Skeletal muscle tissue (tissue), 4 donors: ENCODE results near the gene CEP112. TPM values are rescaled to one million over a fixed set of nuclear protein-coding genes. Genes with fewer than 3 reads are reported as not detected.
A peak's percentile ranks its signal among the peaks of the same experiment; 100 is the strongest.
"Not testable (repeated sequence)": the region's sequence is repeated elsewhere in the genome, so short reads cannot be mapped to it uniquely, and the experiment has no call there.

ENCODE experiments used
- H3K27ac ChIP-seq: one replicate; pipeline ENCODE4 v1.7.0; 2013; ENCODE audit warnings: mild to moderate bottlenecking, low read depth, low read length, inconsistent platforms
- H3K27me3 ChIP-seq, 3 donors: one replicate each; pipeline ENCODE4 v1.7.0; 2013; ENCODE audit warnings: low read length in 3 of 3; ENCODE audit not compliant: control insufficient read depth in 3 of 3, insufficient read depth in 3 of 3
- H3K36me3 ChIP-seq, 3 donors: one replicate each; pipeline ENCODE4 v1.7.0; 2013; ENCODE audit warnings: low read length in 3 of 3; ENCODE audit not compliant: control insufficient read depth in 3 of 3, insufficient read depth in 3 of 3
- H3K4me1 ChIP-seq, 3 donors: one replicate each; pipeline ENCODE4 v1.7.0; 2013; ENCODE audit warnings: low read length in 3 of 3, mild to moderate bottlenecking in 3 of 3; ENCODE audit not compliant: control insufficient read depth in 3 of 3, insufficient read depth in 3 of 3
- H3K4me3 ChIP-seq, 3 donors: one replicate each; pipeline ENCODE4 v1.7.0; 2013; ENCODE audit warnings: low read length in 3 of 3
- H3K9ac ChIP-seq, 3 donors: one replicate each; pipeline ENCODE4 v1.7.0; 2013; ENCODE audit warnings: low read length in 3 of 3, mild to moderate bottlenecking in 3 of 3, moderate library complexity in 2 of 3, low read depth in 1 of 3
- H3K9me3 ChIP-seq, 3 donors: one replicate each; pipeline ENCODE4 v1.7.0; 2013; ENCODE audit warnings: low read length in 3 of 3; ENCODE audit not compliant: control insufficient read depth in 3 of 3
- total RNA-seq: library from RNA; depleted of rRNA; stranded (reverse); fragments of >200 nt; gene quantifications from one replicate; pipeline ENCODE4 v1.2.3, GENCODE V29; 2014
- donor health status: Osteomylitis.

The CEP112 gene
- total RNA-seq, 1 donor from 2014 or later, result 16.2 TPM

DNA sequence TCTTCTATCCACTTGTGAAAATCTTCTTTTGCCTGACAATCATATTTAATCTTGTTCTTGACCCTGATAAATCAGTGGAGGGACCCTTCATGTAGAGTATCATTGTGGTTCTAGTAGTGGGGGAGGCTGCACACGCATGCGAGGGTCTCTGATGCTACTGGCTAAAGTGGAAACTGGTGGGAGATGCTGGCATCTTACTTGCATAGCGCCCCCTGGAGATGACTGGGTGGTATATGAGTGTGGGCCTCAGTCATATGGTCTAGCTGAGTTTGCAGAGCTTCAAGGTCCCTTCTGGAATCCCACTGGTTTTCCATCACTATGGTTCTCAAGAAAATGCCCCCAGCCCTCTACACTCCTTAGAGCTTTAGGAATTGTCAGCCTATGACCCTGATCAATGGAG lies 394.1 kb downstream of the CEP112 start:
- Histone ChIP-seq H3K4me3 (no peak overlapping the region), H3K9ac (no peak overlapping the region), H3K36me3 (no peaks in the 10 kb centered on the region), H3K27ac (no peak overlapping the region), H3K27me3 (no peaks in the 10 kb centered on the region), H3K4me1 (no peaks in the 10 kb centered on the region), H3K9me3 (peaks cover 0 to 2% (median 0%) of the 10 kb centered on the region in 3 donors)

DNA sequence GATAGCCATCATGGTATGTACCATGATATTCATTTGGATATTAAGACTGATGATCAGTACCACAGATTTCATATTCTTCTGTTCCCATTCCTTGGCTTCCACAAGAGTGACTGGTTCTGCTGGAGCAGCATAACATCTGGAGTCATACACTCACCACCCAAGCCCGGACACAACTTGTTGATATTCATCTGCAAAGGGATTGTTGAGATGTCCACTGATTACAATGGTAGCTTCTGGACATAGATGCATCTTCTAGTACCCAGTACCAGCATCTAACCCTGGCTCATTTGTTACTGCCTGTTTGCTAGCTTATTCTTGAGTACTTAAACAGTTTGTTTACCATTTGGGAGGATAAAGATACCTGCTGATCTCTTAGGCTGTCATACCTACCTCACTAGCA lies 394.8 kb downstream of the CEP112 start:
- H3K9ac ChIP-seq, result no peak overlapping the region
- no peaks in the 10 kb centered on the region for H3K27me3 ChIP-seq
- H3K4me3 ChIP-seq, result no peak overlapping the region
- no peak overlapping the region for H3K27ac ChIP-seq
- H3K4me1 ChIP-seq, result no peaks in the 10 kb centered on the region
- H3K36me3 ChIP-seq, result no peaks in the 10 kb centered on the region
- peaks cover 0 to 2% (median 0%) of the 10 kb centered on the region in 3 donors for H3K9me3 ChIP-seq

DNA sequence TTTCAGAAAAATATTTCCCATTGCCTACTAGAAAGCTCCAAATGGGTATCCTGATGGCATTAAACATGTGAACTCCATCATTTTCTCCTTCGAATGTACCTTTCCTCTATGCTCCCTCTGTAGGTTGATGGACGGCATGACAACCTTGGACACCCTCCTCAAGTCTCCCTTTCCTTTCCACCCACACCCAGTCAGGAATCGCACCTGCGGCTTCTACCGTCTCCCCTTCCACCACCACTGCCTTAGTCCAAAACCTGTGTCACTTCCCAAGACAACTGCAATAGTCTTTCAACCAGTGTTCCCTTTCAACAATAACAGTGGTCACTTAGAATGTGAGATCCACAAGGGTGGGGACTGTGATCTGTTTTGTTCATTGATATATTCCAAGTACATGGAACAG lies 397.4 kb downstream of the CEP112 start:
- H3K9ac ChIP-seq, result no peak overlapping the region
- H3K9me3 ChIP-seq, result no peaks in the 10 kb centered on the region
- no peaks in the 10 kb centered on the region for H3K36me3 ChIP-seq
- H3K27me3 ChIP-seq, result no peaks in the 10 kb centered on the region
- no peak overlapping the region for H3K4me3 ChIP-seq
- H3K27ac ChIP-seq, result no peak overlapping the region
- no peaks in the 10 kb centered on the region for H3K4me1 ChIP-seq

DNA sequence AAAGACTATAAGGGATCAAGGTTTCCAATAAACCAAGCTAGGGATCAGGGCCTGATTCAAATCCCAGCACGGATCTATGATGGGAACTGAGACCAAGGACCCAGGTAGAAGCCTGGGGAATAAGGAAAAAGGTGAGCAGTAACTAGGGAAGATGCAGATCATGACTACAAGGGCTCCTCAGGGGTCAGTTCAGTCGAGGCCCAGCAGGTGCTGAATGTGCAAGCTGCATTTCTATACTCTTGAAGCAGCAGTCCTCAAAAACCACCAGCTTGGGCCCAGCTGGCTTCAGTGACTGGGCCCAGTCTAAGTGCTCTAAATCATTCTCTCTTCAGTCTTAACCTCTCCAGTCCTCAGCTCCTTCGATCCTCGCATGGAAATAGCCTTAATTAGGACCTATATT lies 401.7 kb downstream of the CEP112 start:
- Histone ChIP-seq H3K36me3 (no peaks in the 10 kb centered on the region), H3K4me3 (no peak overlapping the region), H3K27ac (no peak overlapping the region), H3K9me3 (no peaks in the 10 kb centered on the region), H3K27me3 (no peaks in the 10 kb centered on the region), H3K9ac (no peak overlapping the region), H3K4me1 (no peaks in the 10 kb centered on the region)

DNA sequence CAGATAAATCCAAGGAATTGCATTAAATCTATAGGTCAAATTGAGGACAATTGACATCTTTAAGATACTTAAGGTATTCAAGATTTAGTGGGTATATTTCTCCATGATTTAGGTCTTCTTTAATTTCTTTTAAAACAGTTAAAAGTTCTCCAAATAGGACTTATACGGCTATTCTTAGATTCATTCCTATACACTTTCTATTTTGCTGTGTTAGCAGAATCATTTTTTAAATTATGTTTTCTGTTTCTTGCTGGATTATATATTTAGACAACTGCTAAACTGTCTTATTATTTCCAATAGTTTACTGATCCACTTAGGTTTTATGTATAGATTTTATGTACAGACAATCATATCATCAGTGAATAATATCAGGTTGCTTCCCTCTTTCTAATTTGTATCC lies 404.4 kb downstream of the CEP112 start:
- no peak overlapping the region for H3K9ac ChIP-seq
- no peaks in the 10 kb centered on the region for H3K27me3 ChIP-seq
- no peaks in the 10 kb centered on the region for H3K36me3 ChIP-seq
- H3K9me3 ChIP-seq, result no peaks in the 10 kb centered on the region
- no peak overlapping the region for H3K4me3 ChIP-seq
- H3K27ac ChIP-seq, result no peak overlapping the region
- peaks cover 3 to 10% (median 4%) of the 10 kb centered on the region in 3 donors for H3K4me1 ChIP-seq

DNA sequence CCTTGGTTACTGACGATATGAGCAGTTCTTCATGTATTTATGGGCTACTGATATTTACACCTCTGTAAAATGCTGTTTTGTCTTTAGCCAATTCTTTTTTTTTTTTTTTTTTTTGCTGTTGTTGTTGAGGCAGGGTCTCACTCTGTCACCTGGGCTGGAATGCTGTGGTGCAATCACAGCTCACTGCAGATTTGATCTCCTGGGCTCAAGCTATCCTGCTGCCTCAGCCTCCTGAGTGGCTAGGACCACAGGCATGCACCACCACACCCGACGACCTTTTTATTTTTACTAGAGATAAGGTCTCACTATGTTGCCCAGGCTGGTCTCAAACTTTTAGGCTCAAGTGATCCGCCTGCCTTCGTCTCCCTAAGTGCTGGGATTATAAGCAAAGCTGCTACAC lies 405.5 kb downstream of the CEP112 start:
- Histone ChIP-seq H3K4me1 (peaks cover 3 to 10% (median 4%) of the 10 kb centered on the region in 3 donors), H3K4me3 (no peak overlapping the region), H3K27ac (no peak overlapping the region), H3K36me3 (no peaks in the 10 kb centered on the region), H3K9ac (no peak overlapping the region), H3K9me3 (no peaks in the 10 kb centered on the region), H3K27me3 (no peaks in the 10 kb centered on the region)

DNA sequence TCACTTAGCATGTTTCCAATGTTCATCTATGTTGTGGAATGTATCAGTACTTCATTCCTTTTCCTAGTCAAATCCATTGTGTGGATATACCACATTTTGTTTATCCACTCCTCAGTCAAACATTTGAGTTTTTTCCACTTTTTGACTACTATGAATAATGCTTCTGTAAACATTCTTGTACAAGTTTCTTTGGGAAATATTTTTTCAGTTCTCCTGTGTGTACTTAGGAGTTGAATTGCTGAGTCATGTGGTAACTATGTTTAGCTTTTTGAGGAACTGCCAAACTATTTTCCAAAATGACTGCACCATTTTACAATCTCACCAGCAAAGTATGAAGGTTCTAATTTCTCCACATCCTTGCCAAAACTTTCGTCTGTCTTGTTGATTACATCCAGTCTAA lies 406.8 kb downstream of the CEP112 start:
- Histone ChIP-seq H3K9me3 (no peaks in the 10 kb centered on the region), H3K4me1 (peaks cover 3 to 10% (median 4%) of the 10 kb centered on the region in 3 donors), H3K27me3 (no peaks in the 10 kb centered on the region), H3K27ac (peak overlapping the region; percentile 55), H3K36me3 (no peaks in the 10 kb centered on the region), H3K9ac (no peak overlapping the region), H3K4me3 (no peak overlapping the region)

DNA sequence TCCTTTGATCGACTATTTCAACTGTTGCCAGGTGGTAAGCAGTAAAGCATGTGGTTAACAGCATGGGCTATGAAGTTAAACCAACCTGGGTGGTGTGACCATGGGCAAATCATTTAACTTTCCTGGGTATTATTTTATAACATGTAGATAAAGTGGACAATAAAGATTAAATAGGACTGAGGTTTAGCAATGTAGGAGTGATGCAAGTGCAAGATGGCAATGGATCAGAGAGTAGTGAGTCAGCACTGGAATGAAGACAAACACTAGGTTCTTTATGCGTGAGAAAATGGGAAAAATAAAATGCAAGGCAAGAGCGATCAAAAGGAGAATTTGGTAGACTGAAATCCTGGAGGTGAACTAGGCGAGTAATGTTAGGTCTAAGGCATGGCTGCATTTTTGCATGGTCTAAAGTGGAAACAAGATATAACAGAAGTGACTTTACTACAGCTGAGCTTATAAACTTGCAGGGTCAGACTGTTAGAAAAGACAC lies 408.0 kb downstream of the CEP112 start:
- H3K9me3 ChIP-seq, result no peaks in the 10 kb centered on the region
- no peak overlapping the region for H3K9ac ChIP-seq
- H3K27ac ChIP-seq, result no peak overlapping the region
- peak overlapping the region in 1 of 3 donors; percentile 11 for H3K4me3 ChIP-seq
- H3K4me1 ChIP-seq, result peaks cover 3 to 10% (median 4%) of the 10 kb centered on the region in 3 donors
- no peaks in the 10 kb centered on the region for H3K27me3 ChIP-seq
- no peaks in the 10 kb centered on the region for H3K36me3 ChIP-seq

DNA sequence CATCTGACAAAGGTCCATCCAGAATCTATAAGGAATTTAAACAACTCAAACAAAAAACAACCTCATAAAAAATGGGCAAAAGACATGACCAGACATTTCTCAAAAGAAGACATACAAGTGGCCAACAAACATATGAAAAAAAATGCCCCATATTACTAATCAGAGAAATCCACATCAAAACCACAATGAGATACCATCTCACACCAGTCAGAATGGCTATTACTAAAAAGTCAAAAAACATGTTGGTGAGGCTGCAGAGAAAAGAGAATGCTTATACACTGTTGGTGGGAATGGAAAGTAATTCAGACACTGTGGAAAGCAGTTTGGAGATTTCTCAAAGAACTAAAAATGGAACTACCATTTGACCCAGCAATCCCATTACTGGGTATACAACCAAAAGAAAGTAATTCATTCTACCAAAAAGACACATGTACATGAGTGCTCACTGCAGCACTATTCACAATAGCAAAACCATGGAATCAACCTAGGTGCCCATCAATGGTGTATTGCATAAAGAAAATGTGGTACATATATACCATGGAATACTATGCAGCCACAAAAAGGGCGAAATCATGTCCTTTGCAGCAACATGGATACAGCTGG lies 409.7 kb downstream of the CEP112 start:
- H3K9me3 ChIP-seq, H3K27me3 ChIP-seq, H3K9ac ChIP-seq, H3K27ac ChIP-seq, H3K36me3 ChIP-seq, H3K4me3 ChIP-seq, H3K4me1 ChIP-seq: not testable (repeated sequence)

DNA sequence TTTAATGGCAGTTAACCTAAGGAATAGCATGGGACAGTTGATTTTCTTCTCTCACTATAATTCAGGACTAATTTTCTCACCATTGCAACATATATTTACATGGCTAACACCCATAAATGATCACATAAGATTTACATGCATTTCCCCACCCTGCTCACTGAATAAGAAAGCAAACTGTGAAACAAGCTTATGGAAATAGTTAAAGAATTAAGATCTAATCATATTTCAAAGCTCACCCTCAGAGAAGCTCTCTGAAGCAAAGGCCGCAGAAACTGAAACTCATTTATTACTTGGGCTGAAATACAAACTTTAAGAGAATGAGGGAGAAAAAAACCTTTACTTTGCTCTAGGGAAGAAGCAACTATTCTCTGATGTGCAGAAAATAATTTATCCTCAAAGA lies 411.8 kb downstream of the CEP112 start:
- Histone ChIP-seq H3K27ac (no peak overlapping the region), H3K4me3 (no peak overlapping the region), H3K9me3 (no peaks in the 10 kb centered on the region), H3K36me3 (no peaks in the 10 kb centered on the region), H3K27me3 (no peaks in the 10 kb centered on the region), H3K4me1 (peaks cover 3 to 10% (median 4%) of the 10 kb centered on the region in 3 donors), H3K9ac (no peak overlapping the region)
